ENCODE measurements around the gene ATN1.
"Not testable (repeated sequence)": the region's sequence is repeated elsewhere in the genome, so short reads cannot be mapped to it uniquely, and the experiment has no call there.

ATN1 gene

DNA sequence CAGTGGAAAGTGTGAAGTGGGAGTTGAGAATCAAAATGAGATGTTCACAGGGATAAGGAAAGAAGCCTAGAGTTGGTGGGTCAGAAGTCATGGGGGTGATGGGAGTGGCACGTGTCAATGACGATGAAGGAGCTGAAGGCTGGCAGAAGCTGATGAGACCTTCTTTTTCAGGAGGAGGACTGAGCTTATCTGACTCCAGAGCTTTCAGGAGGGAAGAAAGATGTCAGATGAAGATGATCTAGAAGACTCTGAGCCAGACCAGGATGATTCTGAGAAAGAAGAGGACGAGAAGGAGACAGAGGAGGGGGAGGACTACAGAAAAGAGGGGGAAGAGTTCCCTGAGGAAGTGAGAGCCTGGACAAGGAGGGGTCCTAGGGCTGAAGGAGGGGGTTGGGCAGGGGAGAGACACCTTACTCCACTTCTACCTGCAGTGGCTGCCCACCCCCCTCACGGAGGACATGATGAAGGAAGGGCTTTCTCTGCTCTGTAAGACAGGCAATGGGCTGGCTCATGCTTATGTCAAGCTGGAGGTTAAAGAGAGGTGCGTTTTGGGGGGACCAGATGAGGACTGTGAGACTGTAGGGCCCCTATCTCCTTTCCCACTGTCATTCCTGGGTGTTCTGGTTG is 22.2 kb upstream of the ATN1 start:
- DNase-seq = no peak

DNA sequence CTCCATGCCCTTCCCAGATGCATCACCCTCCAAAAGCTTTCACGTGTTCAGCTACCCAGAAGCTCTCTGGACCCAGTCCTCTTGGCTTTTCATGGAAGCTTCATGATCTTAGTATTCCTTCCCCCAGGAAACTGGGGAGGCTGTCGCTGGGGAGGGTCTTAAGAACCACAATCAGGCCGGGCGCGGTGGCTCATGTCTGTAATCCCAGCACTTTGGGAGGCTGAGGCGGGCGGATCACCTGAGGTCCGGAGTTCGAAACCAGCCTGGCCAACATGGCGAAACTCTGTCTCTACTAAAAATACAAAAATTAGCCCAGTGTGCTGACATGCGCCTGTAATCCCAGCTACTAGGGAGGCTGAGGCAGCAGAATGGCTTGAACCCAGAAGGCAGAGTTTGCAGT is 19.6 kb upstream of the ATN1 start:
- not testable (repeated sequence) for DNase-seq

DNA sequence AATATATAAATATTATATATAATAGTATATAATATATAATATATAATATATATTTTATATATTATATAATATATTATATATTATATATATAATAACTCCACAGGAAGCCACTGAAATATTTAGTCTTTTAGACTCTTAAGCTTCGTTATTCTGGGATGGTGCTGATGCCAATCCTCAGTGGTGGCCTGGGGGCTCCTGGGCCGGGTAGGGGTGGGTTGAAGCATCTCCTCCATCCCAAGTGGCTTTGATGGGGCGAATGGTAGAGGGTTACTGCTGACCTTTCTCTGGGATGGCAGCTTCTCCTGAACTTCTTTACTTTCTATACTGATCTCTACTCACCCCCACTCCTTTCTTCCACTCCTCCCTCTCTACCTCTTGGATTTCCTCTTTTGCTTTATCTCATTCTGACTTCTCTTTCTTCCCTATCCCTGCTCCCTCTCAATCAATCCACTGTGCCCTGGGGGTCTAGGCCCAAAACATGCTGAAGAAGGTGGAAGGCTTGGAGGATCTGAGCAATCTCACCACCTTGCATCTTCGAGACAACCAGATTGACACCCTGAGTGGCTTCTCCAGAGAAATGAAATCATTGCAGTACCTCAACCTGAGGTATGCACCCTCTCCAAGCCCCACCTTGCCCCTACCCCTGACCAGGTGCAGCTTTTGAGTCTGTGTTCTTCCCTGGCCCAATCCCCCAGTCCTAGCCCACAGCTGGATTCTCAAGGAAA is 18.2 kb upstream of the ATN1 start:
- no peak for DNase-seq

DNA sequence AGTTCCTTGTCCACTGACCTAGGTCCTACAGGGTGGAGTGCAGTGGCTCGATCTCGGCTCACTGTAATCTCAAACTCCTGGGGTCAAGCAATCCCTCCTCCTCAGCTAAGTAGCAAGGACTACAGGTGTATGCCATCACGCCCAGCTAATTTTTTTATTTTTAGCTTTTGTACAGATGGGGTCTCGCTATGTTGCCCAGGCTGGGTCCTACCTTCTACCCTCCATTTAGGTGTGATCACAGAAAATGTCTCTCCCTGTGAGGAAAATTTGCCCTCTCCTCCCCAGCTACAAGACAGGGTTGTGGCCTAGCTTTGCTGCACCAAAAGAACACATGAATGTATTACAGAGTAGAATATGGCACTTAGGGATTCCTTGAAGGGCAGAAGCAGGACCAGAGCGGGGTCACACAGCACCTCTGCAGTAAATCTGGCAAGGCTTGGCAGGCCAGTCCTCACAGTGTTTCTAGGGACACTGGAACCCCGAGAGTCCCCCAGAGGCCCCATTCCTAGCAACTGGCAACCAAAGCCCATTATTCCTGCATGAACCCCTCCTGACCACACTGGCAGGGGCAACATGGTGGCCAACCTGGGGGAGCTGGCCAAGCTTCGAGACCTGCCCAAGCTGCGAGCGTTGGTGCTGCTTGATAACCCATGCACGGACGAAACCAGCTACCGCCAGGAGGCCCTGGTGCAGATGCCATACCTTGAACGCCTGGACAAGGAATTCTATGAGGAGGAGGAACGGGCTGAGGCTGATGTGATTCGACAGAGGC is 15.4 kb upstream of the ATN1 start:
- no peak for DNase-seq

DNA sequence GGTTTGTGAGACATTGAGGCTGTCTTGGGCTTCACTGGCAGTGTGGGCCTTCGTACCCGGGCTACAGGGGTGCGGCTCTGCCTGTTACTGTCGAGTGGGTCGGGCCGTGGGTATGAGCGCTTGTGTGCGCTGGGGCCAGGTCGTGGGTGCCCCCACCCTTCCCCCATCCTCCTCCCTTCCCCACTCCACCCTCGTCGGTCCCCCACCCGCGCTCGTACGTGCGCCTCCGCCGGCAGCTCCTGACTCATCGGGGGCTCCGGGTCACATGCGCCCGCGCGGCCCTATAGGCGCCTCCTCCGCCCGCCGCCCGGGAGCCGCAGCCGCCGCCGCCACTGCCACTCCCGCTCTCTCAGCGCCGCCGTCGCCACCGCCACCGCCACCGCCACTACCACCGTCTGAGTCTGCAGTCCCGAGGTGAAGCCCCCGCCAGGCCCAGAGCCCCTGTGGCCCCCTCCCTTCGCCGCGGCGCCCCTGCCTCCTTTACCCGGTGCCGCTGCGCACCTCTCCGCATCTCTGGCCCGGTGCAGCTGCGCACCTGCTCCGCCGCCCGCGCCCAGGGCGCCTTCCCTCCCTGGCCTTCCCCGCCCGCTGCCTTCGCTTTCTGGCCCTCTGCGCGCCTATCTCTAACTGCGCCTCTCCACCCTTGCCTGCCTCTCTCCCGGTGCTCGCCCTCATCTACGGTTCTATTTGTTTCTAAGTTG is 13.4 kb upstream of the ATN1 start, which contains the start of gene ENO2:
Gene ENO2 (plus strand): TSS at position 335 of the 701 bp plus-strand sequence. CDS start 1,253 bp downstream, outside the sequence.
- DNase-seq = peak; percentile 59

DNA sequence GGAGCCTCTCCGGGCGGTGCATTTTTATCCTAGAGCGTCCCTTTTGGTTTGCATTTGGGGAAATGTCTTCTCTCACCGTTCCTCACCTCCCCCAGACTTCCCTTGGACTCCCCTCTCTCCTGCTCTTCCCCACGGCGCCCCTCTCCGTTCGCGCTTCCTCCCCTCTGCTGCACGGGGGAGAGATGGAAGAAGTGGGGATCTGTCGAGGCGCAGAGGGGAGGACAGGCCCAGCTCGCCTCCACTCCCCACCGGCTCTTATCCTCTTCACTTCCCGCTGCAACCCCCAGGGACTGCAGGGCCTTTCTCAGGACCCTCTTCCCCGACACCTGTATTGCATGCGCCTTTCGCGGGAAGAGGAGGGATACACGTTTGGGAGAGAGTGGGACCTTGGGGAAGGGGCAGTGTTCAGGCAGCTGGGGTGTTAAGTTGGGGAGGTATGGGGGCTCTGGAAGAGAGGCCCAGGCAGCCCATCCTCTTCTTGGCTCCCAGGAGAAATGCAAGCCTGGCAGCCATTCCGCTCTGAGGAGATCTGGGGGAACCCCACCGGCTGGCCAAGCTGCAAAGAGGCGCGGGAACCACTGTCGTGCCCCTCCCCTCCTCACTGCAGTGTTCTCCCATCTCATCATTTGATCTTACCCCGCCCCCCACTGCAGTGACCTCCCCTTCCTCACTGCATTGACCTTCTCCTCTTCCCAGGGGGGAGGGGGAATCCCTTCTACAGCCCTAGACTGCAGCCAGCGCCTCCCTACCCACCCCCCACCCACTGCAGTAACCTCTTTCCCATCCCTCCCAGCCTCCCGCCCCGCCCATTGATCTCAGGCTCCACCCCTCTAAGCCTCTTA is 12.6 kb upstream of the ATN1 start:
- no peak for DNase-seq

DNA sequence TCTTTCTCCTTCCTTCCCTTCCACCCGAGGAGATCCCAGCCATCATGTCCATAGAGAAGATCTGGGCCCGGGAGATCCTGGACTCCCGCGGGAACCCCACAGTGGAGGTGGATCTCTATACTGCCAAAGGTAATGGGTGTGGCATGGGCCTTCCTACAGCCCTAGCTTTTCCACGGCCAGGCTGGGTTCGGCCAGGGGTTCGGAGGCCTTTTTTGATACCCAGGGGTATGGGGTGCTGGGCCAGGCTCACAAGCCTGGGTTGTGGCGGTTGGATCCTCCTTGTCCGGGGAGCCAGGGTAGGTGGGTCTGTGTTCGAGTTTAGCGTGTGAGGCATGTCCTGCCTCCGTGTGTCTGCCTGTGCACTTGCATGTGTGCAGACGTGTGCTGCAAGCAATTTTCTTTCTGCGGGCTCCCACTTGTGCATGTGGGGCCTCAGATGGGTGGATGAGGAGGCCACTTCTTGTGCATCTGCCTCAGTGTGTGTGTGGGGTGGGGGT is 11.9 kb upstream of the ATN1 start:
- DNase-seq = no peak

DNA sequence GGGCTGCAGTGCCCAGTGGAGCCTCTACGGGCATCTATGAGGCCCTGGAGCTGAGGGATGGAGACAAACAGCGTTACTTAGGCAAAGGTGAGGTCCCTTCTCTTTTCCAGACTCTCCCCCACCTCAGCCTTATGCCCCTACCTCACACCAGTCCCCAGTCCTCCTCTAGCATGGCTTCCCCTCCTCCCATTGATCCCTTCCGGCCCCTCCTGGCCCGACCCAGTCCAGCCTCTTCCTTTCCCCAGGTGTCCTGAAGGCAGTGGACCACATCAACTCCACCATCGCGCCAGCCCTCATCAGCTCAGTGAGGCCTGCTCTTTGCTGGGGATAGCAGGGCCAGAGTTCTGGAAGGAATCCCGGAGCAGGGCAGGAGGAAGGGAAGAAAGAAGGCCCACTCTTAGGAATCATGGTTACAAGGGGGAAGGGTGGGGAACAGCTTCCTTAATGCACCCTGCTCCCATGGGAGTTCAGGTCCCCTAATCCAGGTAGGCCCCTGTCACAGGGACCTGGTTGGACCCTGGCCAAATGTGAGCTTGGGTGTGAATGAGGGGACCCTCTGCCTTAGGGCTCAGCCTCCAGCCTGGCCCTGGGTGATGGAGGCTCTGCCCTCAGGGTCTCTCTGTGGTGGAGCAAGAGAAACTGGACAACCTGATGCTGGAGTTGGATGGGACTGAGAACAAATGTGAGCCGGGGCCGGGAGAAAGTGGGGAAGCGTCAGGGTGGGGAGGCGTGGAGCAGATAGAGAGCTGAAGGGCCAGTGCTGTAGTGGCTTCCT is 11.1 kb upstream of the ATN1 start:
- no peak for DNase-seq

DNA sequence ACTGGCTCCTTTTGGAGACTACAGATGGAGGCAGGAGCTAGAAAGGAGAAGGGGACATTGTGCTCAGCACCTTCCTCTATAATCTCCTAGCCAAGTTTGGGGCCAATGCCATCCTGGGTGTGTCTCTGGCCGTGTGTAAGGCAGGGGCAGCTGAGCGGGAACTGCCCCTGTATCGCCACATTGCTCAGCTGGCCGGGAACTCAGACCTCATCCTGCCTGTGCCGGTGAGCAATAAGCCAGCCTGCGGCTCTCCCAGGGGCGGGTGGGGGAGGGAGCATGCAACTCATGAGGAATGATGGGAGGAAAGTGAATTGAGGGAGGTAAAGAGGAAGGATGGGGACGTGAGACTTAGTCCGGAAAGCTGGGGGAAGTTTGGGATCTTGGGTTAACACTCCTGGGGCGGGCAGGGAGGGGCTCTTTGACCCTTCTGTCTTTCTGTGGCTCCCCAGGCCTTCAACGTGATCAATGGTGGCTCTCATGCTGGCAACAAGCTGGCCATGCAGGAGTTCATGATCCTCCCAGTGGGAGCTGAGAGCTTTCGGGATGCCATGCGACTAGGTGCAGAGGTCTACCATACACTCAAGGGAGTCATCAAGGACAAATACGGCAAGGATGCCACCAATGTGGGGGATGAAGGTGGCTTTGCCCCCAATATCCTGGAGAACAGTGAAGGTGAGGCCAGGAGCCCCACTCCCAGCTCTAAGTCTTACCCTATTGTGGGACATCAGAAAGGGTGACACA is 10.1 kb upstream of the ATN1 start:
- DNase-seq = no peak

DNA sequence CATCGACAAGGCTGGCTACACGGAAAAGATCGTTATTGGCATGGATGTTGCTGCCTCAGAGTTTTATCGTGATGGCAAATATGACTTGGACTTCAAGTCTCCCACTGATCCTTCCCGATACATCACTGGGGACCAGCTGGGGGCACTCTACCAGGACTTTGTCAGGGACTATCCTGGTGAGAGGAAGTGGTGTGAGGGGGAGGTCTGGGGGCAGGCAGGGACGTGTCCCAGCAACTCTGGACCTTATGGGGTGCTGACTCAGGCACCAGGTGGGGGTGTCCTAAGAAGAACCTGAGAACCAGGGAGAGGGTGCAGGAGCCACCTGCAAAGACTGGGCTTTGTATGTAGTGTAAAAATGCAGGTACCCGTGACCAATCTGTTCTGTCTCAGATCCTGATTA is 8.2 kb upstream of the ATN1 start:
- DNase-seq = no peak

DNA sequence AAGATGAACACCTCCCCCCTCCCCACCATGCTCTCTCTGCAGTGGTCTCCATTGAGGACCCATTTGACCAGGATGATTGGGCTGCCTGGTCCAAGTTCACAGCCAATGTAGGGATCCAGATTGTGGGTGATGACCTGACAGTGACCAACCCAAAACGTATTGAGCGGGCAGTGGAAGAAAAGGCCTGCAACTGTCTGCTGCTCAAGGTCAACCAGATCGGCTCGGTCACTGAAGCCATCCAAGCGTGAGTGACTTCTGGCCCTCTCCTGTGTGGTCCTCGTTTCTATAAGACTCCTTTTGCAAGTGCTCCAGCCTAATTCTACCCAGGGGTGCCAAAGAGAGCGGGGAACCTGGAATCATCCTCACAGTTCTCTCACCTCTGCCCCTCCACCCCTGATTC is 6.2 kb upstream of the ATN1 start:
- DNase-seq = no peak

DNA sequence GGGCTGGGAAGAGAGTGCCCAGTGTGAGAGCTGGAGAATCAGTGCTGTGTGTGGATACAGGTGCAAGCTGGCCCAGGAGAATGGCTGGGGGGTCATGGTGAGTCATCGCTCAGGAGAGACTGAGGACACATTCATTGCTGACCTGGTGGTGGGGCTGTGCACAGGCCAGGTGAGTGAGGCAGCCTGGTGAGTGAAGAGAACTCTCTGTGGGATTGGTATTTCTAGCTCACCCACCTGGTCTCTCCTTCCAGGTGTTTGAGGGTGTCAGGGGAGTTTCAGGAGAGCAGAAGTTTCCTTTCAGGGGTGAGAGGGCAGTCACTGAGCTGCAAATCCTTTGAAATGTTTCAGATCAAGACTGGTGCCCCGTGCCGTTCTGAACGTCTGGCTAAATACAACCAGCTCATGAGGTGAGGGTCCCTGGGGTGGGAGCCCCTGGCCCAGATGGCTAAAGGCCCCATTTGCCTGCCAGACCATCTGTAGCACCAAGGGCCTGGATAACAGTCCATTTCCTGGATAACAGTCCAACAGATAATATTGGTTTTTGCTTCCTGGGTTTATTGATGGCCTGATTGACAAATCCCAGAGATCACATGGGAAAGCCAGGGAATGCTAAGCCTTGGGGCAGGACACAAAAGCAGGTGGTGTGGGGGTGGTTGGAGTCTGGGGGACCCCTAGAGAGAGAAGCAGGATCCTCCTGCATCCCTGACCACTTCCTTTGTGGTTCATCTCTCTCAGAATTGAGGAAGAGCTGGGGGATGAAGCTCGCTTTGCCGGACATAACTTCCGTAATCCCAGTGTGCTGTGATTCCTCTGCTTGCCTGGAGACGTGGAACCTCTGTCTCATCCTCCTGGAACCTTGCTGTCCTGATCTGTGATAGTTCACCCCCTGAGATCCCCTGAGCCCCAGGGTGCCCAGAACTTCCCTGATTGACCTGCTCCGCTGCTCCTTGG is 5.5 kb upstream of the ATN1 start:
- no peak for DNase-seq

DNA sequence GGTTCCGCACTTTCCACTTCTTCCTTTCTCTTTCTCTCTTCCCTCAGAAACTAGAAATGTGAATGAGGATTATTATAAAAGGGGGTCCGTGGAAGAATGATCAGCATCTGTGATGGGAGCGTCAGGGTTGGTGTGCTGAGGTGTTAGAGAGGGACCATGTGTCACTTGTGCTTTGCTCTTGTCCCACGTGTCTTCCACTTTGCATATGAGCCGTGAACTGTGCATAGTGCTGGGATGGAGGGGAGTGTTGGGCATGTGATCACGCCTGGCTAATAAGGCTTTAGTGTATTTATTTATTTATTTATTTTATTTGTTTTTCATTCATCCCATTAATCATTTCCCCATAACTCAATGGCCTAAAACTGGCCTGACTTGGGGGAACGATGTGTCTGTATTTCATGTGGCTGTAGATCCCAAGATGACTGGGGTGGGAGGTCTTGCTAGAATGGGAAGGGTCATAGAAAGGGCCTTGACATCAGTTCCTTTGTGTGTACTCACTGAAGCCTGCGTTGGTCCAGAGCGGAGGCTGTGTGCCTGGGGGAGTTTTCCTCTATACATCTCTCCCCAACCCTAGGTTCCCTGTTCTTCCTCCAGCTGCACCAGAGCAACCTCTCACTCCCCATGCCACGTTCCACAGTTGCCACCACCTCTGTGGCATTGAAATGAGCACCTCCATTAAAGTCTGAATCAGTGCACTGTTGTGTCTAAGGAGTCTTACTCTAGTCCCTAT is 4.6 kb upstream of the ATN1 start:
- no peak for DNase-seq

DNA sequence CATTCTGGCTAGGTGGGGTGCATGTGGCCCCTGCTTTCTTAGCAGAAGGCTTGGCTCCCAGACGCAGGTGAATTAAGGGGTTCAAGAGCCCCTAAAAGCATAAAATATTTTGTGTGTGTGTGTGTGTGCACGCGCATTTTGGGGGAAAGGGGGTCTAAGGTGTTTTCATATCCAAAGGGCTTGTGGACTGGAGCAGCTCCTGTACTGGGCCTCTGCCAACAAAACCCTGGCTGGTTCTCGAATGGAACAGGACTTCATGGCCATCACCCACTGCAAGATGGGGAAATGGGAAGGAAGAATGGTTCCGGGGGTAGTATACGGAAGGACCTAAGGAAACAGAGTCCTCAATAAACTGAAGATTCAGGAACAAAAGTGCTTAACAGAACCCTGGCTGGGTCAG is 3.9 kb upstream of the ATN1 start:
- no peak for DNase-seq

DNA sequence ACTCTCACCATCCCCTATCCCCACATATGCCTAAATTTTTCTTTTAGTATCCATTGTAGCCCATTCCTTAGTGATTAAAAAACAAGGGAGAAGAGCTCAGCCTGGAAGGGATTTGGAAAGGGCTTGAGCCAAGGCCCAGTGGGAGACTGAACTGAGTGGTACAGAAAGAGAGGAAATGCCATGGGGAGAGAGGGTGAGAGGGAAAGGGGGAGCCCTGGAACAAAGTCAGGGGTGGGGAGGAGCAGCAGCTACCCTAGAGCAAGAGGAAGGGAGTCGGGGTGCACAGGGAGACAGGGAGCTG is 2.6 kb upstream of the ATN1 start:
- no peak for DNase-seq

DNA sequence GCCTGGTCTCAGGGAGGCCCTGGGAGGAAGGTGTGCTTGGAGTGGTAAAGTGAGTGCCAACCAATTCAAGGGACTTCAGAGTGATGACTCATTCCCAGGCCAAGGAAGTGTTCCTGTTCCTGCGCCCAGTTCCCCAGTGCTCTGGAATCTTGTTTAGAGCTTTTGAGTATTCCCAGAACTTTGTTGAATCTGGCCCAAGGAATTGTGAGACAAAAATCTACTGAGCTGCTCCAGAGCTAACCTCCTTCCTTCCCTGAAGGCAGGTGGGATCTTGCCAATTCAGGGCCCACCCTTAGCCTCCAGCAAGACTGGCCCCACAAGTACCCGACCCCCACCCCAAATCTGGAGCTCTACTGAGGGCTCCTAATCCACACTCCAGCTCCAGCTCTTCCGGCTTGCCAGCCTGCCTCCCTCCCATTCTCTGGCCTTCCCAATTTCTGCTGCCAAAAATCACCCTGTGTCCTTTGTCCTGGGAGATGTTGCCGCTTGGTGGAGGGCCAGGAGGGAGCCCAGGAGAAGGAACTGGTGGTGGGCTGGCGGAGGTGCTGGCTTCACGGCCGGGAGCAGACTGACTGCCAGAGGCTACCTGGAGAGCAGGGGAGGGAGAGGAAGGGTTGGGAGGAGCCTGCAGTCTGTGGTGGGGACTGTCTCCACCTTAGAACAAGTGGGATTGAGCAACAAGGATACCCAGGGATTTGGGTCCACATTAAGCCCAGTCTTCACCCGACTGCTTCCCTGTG is 2.0 kb upstream of the ATN1 start:
- peak; percentile 90 for DNase-seq

DNA sequence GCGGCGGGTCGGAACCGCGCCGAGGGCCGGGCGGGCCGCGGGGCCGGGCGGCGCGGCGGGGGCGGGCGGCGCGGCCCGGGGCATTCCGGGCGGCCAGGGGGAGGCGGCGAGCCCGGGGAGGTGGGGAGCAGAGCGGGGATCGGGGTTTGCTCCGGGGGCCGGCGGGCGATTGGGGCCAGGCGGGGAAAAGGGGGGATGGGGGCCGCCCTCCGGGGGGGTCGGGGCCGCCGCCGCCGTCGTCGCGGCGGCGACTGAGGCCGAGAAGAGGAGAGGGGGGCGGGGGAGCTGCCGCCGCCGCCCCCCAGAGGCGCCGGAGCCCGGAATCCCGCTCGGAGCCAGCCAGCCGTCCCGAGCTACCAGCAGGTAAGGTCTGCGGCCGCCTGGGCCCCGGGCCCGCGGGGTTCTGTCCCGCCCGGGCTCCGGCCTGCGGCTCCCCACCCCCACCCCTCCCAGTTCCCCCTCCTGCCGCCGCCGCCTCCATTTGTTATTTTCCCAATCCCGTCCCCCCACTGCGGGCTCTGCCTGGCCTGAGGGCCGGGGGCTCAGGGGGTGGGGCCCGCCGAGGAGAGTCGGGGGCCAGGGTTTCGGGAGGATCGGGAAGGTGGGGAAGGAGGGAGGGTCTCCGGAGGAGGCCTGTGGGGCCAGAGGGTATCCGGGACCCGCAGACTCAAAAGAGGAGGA is 403 bp downstream of the ATN1 start:
- DNase-seq = no peak

Measured in HCEC 1CT (cell line).